ENCODE measurements around the gene SLC6A5. TPM values are rescaled to one million over a fixed set of nuclear protein-coding genes. Genes with fewer than 3 reads are reported as not detected.

The SLC6A5 gene
- total RNA-seq, 4 donors from 2014 or later = not detected

DNA sequence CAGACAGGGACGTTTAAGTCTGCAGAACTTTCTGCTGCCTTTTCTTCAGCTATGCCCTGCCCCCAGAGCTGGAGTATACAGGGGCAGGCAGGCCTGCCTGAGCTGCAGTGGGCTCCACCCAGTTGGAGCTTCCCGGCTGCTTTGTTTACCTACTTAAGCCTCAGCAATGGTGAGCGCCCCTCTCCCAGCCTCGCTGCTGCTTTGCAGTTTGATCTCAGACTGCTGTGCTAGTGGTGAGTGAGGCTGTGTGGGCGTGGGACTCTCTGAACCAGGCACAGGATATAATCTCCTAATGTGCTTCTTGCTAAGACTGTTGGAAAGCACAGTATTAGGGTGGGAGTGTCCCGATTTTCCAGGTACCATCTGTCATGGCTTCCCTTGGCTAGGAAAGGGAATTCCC is 108.5 kb downstream of the SLC6A5 start:
- H3K4me1 ChIP-seq = no peaks in the 10 kb centered on the region
- no peak for DNase-seq (ENCODE audit: low spot score in 2 of 2)
- no peaks in the 10 kb centered on the region for H3K36me3 ChIP-seq
- H3K27ac ChIP-seq = no peak overlapping the region
- H3K4me3 ChIP-seq = no peak overlapping the region
- WGBS = 72% methylated on average over 5 of the region's 6 CpGs
- H3K27me3 ChIP-seq = no peaks in the 10 kb centered on the region
- TF ChIP-seq POLR2A (IDR thresholded peaks at IDR 0.05) (no peak), POLR2AphosphoS5 (IDR thresholded peaks at IDR 0.05) (no peak), EP300 (IDR thresholded peaks at IDR 0.05) (no peak)
- TF ChIP-seq, protein P1, sequence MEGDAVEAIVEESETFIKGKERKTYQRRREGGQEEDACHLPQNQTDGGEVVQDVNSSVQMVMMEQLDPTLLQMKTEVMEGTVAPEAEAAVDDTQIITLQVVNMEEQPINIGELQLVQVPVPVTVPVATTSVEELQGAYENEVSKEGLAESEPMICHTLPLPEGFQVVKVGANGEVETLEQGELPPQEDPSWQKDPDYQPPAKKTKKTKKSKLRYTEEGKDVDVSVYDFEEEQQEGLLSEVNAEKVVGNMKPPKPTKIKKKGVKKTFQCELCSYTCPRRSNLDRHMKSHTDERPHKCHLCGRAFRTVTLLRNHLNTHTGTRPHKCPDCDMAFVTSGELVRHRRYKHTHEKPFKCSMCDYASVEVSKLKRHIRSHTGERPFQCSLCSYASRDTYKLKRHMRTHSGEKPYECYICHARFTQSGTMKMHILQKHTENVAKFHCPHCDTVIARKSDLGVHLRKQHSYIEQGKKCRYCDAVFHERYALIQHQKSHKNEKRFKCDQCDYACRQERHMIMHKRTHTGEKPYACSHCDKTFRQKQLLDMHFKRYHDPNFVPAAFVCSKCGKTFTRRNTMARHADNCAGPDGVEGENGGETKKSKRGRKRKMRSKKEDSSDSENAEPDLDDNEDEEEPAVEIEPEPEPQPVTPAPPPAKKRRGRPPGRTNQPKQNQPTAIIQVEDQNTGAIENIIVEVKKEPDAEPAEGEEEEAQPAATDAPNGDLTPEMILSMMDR (IDR thresholded peaks at IDR 0.05) = no peak
- no peaks in the 10 kb centered on the region for H3K9me3 ChIP-seq

Other genes with a start within 250 kb of the SLC6A5 start
- gene HTATIP2, start 235.9 kb upstream of the SLC6A5 start, total RNA-seq = 10 to 100 TPM; 24.9 to 67.6 (median 46.4) TPM
- gene PRMT3, start 211.9 kb upstream of the SLC6A5 start, total RNA-seq = 10 to 100 TPM; 13.3 to 19.7 (median 15.5) TPM
- 1 to 10 TPM in 1 of 4 donors, under 1 TPM in 1, not detected in 2; 0.18 to 3.9 TPM for gene NELL1, start 70.0 kb downstream of the SLC6A5 start, total RNA-seq

Data from suprapubic skin (tissue), 4 donors.